GM21717 (cell line): ENCODE measurements around the gene COA4.
"Not testable (repeated sequence)": the region's sequence is repeated elsewhere in the genome, so short reads cannot be mapped to it uniquely, and the experiment has no call there.

Source experiments
- ATAC-seq: cut with Tn5 transposase; IDR thresholded peaks from one replicate; pipeline ENCODE4 v1.9.1; 2021; ENCODE audit warnings: mild to moderate bottlenecking, moderate library complexity; ENCODE audit not compliant: unreplicated experiment

The COA4 gene

GRCh38 chr11:73876424-73877310 lies at the start of gene COA4, which contains the start of gene PAAF1:
COA4 (minus strand) TSS chr11:73876846; CDS start chr11:73873378, 3,468 bp downstream.
PAAF1 (plus strand) TSS chr11:73876999; CDS start chr11:73877022, 23 bp downstream.
- peak; percentile 91 for ATAC-seq

- ATAC-seq = no peak
Measured at GRCh38 chr11:73921180-73921579, 44.5 kb upstream of the COA4 start.

DNA sequence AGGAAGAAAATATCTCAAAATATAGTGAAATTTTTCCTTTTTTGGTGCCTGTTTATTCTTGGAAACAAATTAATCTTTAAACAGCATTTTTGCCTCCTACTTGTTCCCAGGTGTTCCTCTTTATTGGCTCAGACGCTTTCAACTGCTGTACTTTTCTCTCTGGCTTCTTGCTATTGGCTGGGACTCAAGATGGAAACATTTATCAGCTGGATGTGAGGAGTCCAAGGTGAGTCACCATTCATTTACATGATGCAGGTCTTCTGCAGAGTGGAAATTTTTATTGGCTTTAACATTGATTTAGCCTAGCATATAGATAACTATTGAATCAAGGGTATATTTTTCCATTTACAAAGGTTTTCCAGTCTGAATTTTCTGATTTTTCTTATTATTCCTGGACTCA lies 39.8 kb upstream of the COA4 start:
- ATAC-seq = no peak

DNA sequence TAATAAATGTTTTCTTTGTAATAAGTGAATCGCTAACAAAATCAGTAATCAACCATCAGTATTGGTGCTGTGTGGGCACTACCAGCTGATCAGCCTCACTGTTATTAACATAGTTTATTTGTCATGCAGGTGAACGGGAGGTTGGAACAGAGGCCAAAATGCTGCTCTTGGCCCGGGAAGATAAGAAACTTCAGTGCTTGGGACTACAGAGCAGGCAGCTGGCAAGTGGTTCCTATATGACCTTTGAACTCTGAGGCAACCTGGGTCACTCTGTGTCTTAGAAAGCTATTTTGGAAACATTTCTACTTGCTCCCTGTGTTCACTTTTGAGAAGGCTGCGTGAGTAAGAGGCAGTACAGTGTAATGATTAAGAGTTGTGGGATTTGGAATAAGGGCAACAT lies 37.6 kb upstream of the COA4 start:
- ATAC-seq = no peak

- ATAC-seq = no peak
Measured at GRCh38 chr11:73913472-73913871, 36.8 kb upstream of the COA4 start.

GRCh38 chr11:73912026-73912425 lies 35.4 kb upstream of the COA4 start:
- no peak for ATAC-seq

GRCh38 chr11:73907191-73907590 lies 30.5 kb upstream of the COA4 start:
- no peak for ATAC-seq

DNA sequence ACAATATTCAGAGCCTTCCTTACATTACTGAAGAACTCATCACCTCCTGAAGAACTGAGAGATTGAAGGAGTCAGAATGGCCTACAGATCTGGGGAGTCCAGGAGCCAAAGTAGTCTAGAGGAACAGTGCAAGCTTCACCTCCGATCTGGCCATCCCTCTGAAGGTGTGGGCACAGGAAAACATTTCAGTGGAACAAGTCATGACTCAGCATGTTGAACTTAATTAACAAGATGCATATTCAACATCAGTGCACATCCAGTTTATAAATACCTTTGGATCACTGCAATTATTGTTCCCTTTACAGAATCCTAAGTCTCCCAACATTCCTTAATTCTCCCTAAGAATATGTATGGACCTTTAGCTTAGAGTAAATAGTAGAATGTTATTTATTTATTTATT lies 25.7 kb upstream of the COA4 start:
- ATAC-seq = no peak

GRCh38 chr11:73894725-73895335 lies 18.2 kb upstream of the COA4 start:
- ATAC-seq = no peak

DNA sequence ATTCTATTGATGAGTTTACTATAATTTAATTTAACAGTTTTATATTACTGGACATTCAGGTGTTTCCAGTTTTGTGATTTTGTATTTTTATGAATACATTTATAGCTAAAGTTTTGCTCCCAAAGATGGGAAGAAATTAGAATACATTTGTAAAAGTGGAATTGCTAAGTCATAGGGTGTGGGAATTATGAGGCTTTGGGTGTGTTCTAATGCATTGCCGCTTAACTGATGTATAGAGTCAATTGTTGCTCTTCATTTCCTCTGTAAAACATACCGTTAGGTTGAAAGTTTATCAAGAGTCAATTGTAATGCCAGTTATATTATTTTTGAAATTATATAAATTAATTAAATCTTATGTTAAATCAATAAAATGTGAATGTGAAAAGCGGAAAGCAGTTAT lies 16.4 kb upstream of the COA4 start:
- ATAC-seq = no peak

GRCh38 chr11:73889536-73889935 lies 12.9 kb upstream of the COA4 start:
- no peak for ATAC-seq

DNA sequence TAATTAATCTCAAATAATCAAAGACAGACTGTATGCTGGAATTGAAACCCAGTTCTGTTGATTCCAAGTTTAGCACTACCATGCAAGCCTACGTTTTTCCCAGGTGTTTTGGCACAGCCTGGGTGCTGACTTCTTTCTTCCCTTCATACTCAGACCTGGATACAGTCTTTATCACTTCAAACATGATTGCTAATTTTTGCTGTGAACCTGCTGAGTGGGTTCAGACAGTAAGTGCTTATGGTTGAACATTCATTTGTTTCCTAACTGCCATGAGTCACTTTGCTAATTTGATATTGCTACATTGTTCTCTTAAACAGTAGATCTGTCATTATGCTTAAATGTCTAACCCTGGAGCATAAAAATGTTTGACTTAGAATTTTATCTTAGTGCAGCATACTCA lies 12.4 kb upstream of the COA4 start:
- no peak for ATAC-seq

- ATAC-seq = no peak
Measured at GRCh38 chr11:73888244-73888643, 11.6 kb upstream of the COA4 start.

GRCh38 chr11:73883856-73884255 lies 7.2 kb upstream of the COA4 start:
- ATAC-seq = no peak

DNA sequence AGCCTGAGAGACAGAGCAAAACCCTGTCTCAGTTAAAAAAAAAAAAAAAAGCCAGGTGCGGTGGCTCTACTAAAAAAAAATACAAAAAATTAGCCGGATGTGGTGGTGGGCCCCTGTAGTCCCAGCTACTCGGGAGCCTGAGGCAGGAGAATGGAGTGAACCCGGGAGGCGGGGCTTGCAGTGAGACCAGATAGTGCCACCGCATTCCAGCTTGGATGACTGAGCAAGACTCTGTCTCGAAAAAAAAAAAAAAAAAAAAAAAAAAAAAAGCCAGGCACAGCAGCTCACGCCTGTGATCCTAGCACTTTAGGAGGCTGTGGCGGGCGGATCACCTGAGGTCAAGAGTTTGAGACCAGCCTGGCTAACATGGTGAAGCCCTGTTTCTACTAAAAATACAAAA lies 3.8 kb upstream of the COA4 start:
- ATAC-seq = not testable (repeated sequence)

- no peak for ATAC-seq
Measured at GRCh38 chr11:73878771-73879170, 2.1 kb upstream of the COA4 start.

GRCh38 chr11:73875840-73876239 lies 806 bp downstream of the COA4 start:
- no peak for ATAC-seq

DNA sequence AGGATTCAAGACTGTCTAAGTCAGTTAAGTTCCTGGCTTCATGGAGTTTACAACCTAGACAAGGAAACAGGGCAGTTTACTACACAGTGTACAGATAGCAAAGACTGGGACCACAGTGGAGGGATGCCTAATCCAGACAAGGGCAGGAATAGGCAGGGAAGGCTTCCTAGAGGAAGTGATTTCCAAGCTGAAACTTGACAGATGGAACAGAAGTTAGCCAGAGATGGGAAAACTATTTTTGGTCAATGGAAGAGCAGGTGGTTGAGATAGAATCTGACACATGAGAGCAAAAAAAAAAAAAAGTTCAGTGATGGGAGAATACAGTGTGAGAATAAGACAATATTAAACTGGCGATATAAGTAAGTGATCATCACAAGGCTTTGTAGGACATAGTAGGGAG lies 1.3 kb downstream of the COA4 start:
- ATAC-seq = no peak

- no peak for ATAC-seq
Measured at GRCh38 chr11:73872749-73873357, 3.8 kb downstream of the COA4 start.

- ATAC-seq = no peak
Measured at GRCh38 chr11:73870261-73870660, 6.4 kb downstream of the COA4 start.

- no peak for ATAC-seq
Measured at GRCh38 chr11:73869332-73869949, 7.2 kb downstream of the COA4 start.
